GM23248 (cell line): Measurements from ENCODE around the gene NME4. TPM values are rescaled to one million over a fixed set of nuclear protein-coding genes. Genes with fewer than 3 reads are reported as not detected.

Experiments used
- DNase-seq: peaks from one replicate; pipeline ENCODE4 v3.0.0-alpha.2; 2015
- H2AFZ ChIP-seq: fragments of 200-600 bp; sonication (generic); 2 replicates; pipeline ENCODE4 v1.6.1; 2016; ENCODE audit warnings: antibody characterized with exemption
- H3F3A ChIP-seq: fragments of 200-600 bp; sonication (generic); 2 replicates; pipeline ENCODE4 v1.6.1; 2016; ENCODE audit warnings: mild to moderate bottlenecking, antibody characterized with exemption, mixed run types; ENCODE audit not compliant: insufficient read depth
- H3K27ac ChIP-seq: fragments of 200-600 bp; sonication (generic); 2 replicates; pipeline ENCODE4 v1.5.1; 2016; ENCODE audit warnings: mild to moderate bottlenecking
- H3K27me3 ChIP-seq: fragments of 200-600 bp; sonication (generic); replicated peaks from 2 replicates; pipeline ENCODE4 v1.6.1; 2016; ENCODE audit warnings: mild to moderate bottlenecking; ENCODE audit not compliant: insufficient read depth
- H3K36me3 ChIP-seq: fragments of 200-600 bp; sonication (generic); 2 replicates; pipeline ENCODE4 v1.6.1; 2016; ENCODE audit warnings: low read depth, mild to moderate bottlenecking
- H3K4me1 ChIP-seq: fragments of 200-600 bp; sonication (generic); 2 replicates; pipeline ENCODE4 v1.6.1; 2016; ENCODE audit warnings: mild to moderate bottlenecking; ENCODE audit not compliant: insufficient read depth
- H3K4me2 ChIP-seq: fragments of 200-600 bp; sonication (generic); one replicate; pipeline ENCODE4 v1.6.1; 2016; ENCODE audit warnings: mild to moderate bottlenecking; ENCODE audit not compliant: unreplicated experiment
- H3K4me3 ChIP-seq: fragments of 200-600 bp; sonication (generic); 2 replicates; pipeline ENCODE4 v1.5.1; 2016; ENCODE audit warnings: mild to moderate bottlenecking
- H3K79me2 ChIP-seq: fragments of 200-600 bp; sonication (generic); 2 replicates; pipeline ENCODE4 v1.6.1; 2016; ENCODE audit warnings: mild to moderate bottlenecking; ENCODE audit not compliant: insufficient read depth
- H3K9ac ChIP-seq: fragments of 200-600 bp; sonication (generic); 2 replicates; pipeline ENCODE4 v1.6.1; 2016; ENCODE audit warnings: mild to moderate bottlenecking
- H3K9me2 ChIP-seq: fragments of 200-600 bp; sonication (generic); 2 replicates; pipeline ENCODE4 v1.6.1; 2016; ENCODE audit warnings: mixed run types, mild to moderate bottlenecking, moderate library complexity; ENCODE audit not compliant: insufficient read depth
- H3K9me3 ChIP-seq: fragments of 200-600 bp; sonication (generic); one replicate; pipeline ENCODE4 v1.6.1; 2017; ENCODE audit warnings: low read depth
- H4K20me1 ChIP-seq: fragments of 200-600 bp; sonication (generic); 2 replicates; pipeline ENCODE4 v1.6.0; 2016; ENCODE audit not compliant: insufficient read depth
- EZH2 ChIP-seq: fragments of 200-600 bp; sonication (generic); IDR thresholded peaks from 2 replicates; pipeline ENCODE4 v1.6.1; 2018; ENCODE audit warnings: antibody characterized with exemption, mild to moderate bottlenecking; ENCODE audit not compliant: insufficient read depth, poor library complexity, severe bottlenecking
- EZH2phosphoT487 ChIP-seq: fragments of 200-600 bp; sonication (generic); IDR thresholded peaks from 2 replicates; pipeline ENCODE4 v1.6.1; 2018; ENCODE audit warnings: antibody characterized with exemption, moderate library complexity, mild to moderate bottlenecking, low read depth; ENCODE audit not compliant: insufficient read depth
- WGBS, 2 experiments: methylation state at CpG; one replicate each; pipeline ENCODE4 v1.1.6; 2015 to 2017; ENCODE audit warnings: low lambda C conversion rate in 2 of 2, low coverage in 1 of 2; ENCODE audit errors: missing lambda C conversion rate in 2 of 2; 5-methylcytosine and 5-hydroxymethylcytosine counted together
- in situ Hi-C: fragments of 300-500 bp; cut with MboI; formaldehyde crosslinking; loops from 2 replicates; pipeline ENCODE4 v1.15.0; 2020
- polyA plus RNA-seq: library from polyadenylated mRNA; unstranded; fragments of >200 nt; fragmentation: Nextera tagmentation; extraction: Ambion mirVana; gene quantifications from 2 replicates; pipeline ENCODE4 v1.2.1, GENCODE V29; 2016
- total RNA-seq: library from RNA; depleted of rRNA; stranded (reverse); fragments of >200 nt; shearing (Covaris generic); gene quantifications from 2 replicates; pipeline ENCODE4 v1.2.3, GENCODE V29; 2014

Gene NME4
- total and polyA plus RNA-seq, 2 experiments from 2014 or later, result 175 to 283 TPM

DNA sequence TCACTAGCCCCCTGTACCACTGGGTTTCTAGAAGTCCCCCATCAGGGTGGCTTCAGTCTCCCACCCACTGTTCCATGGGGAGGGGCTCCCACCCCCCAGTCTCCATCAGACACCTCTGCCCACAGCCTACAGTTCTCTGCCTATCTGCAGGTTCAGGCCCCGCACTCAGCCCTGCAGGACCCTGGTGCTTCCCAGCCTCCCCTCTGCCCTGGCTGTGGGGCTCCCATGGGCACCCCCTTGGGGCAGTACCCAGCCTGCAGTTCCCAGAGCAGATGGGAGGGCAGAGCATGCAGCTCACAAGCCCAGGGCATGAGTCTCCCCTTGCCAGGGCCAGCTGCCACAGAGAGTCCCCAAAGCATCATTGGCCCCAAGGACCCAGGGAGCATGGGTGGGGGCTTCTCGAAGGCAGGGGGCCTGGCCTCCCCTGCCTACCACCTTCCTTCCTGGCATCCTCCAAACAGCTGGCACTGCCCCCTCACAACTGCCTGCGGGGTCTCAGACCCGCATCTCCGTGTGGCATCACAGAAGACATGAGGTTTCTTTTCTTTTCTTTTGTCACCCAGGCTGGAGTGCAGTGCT lies 23.9 kb upstream of the NME4 start:
- 95 to 98% methylated on average over 5 of the region's 5 CpGs for WGBS, 2 experiments
- no peaks in the 10 kb centered on the region for H3K79me2 ChIP-seq
- no peaks in the 10 kb centered on the region for H3F3A ChIP-seq
- no peak overlapping the region for H3K4me2 ChIP-seq
- H3K4me1 ChIP-seq, result peaks cover 8% of the 10 kb centered on the region
- H3K9ac ChIP-seq, result no peak overlapping the region
- no peak for TF ChIP-seq EZH2
- no peak for TF ChIP-seq EZH2phosphoT487
- no peak for DNase-seq
- no peak overlapping the region for H3K27ac ChIP-seq
- no peaks in the 10 kb centered on the region for H4K20me1 ChIP-seq
- no peaks in the 10 kb centered on the region for H3K9me2 ChIP-seq
- H2AFZ ChIP-seq, result no peak overlapping the region
- no peaks in the 10 kb centered on the region for H3K27me3 ChIP-seq
- in situ Hi-C loops, result no loop called here
- H3K4me3 ChIP-seq, result no peak overlapping the region
- no peaks in the 10 kb centered on the region for H3K9me3 ChIP-seq
- no peaks in the 10 kb centered on the region for H3K36me3 ChIP-seq

GRCh38 chr16:373848-374615 lies 23.0 kb upstream of the NME4 start:
- Histone ChIP-seq H3K36me3 (no peaks in the 10 kb centered on the region), H3K9me3 (no peaks in the 10 kb centered on the region), H3K9me2 (no peaks in the 10 kb centered on the region), H3K4me2 (no peak overlapping the region), H3K4me3 (no peak overlapping the region), H3K4me1 (peaks cover 8% of the 10 kb centered on the region), H3K27ac (no peak overlapping the region), H4K20me1 (no peaks in the 10 kb centered on the region), H3K9ac (no peak overlapping the region), H3K79me2 (peaks cover 6% of the 10 kb centered on the region; the same call in 1 of the 2 replicates), H3F3A (no peaks in the 10 kb centered on the region), H3K27me3 (no peaks in the 10 kb centered on the region), H2AFZ (no peak overlapping the region)
- WGBS, 2 experiments, result 96% methylated on average over 39 to 44 of the region's 44 CpGs
- TF ChIP-seq EZH2 (no peak), EZH2phosphoT487 (no peak)
- in situ Hi-C loops, result no loop called here
- no peak for DNase-seq

DNA sequence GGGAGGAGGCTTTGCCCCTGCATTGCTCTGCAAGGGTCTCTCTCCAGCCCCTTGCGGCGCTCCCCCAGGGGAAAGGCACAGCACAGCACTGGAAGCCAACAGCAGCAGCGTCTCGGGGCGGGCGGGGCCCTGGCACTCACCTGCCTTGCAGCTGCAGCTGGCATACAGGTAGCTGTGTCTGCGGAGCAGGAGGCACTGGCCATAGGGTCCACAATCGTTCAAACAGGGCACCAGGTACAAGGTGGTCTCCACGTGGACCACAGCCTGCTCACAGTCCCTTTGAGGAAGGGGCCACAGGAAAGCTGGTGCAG lies 22.4 kb upstream of the NME4 start:
- no peak overlapping the region for H3K4me2 ChIP-seq

DNA sequence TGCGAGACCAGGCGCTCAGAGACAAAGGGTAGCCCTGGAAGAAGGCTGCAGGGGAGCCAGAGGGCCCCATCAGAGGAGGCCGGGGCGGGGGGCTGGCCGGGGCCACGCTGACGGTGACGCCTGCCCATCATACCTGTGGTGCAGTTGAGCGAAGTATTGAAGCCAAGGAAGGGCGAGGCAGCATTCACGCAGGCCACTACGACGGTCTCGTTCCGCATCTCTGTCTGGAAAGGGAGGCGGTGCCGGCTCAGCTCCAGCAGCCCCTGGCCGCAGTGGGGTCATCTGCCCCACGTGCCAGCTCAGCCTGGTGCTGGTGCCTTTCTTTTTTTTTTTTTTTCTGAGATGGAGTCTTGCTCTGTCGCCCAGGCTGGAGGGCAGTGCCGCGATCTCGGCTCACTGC lies 21.8 kb upstream of the NME4 start:
- no peaks in the 10 kb centered on the region for H3K9me3 ChIP-seq
- DNase-seq, result no peak
- H3K9ac ChIP-seq, result no peak overlapping the region
- H3K36me3 ChIP-seq, result no peaks in the 10 kb centered on the region
- H3K27ac ChIP-seq, result no peak overlapping the region
- peaks cover 5% of the 10 kb centered on the region for H3K4me1 ChIP-seq
- H3K4me3 ChIP-seq, result no peak overlapping the region
- no peaks in the 10 kb centered on the region for H4K20me1 ChIP-seq
- TF ChIP-seq EZH2, result no peak
- no peak for TF ChIP-seq EZH2phosphoT487
- in situ Hi-C loops, result no loop called here
- H3K4me2 ChIP-seq, result no peak overlapping the region
- no peaks in the 10 kb centered on the region for H3F3A ChIP-seq
- peaks cover 18% of the 10 kb centered on the region for H3K79me2 ChIP-seq
- H2AFZ ChIP-seq, result no peak overlapping the region
- H3K27me3 ChIP-seq, result no peaks in the 10 kb centered on the region
- H3K9me2 ChIP-seq, result no peaks in the 10 kb centered on the region
- WGBS, 2 experiments, result 98% methylated on average over 23 of the region's 23 CpGs

More for the DNA sequence above, 22.4 kb upstream of the NME4 start:
- Histone ChIP-seq H3K4me1 (peaks cover 8% of the 10 kb centered on the region), H4K20me1 (no peaks in the 10 kb centered on the region), H2AFZ (no peak overlapping the region), H3K9me3 (no peaks in the 10 kb centered on the region), H3K9ac (no peak overlapping the region), H3K27me3 (no peaks in the 10 kb centered on the region), H3K27ac (no peak overlapping the region), H3F3A (no peaks in the 10 kb centered on the region), H3K4me3 (no peak overlapping the region), H3K36me3 (no peaks in the 10 kb centered on the region), H3K9me2 (no peaks in the 10 kb centered on the region), H3K79me2 (peaks cover 11% of the 10 kb centered on the region)
- in situ Hi-C loops, result no loop called here
- no peak for TF ChIP-seq EZH2
- TF ChIP-seq EZH2phosphoT487, result no peak
- no peak for DNase-seq
- 92 to 94% methylated on average over 8 to 9 of the region's 9 CpGs for WGBS, 2 experiments
